T-helper 1 cell treated with Interleukin-12 subunit alpha and Interleukin-12 subunit beta and Interleukin-4 antibody, amounts not matched to agents 30 μg/mL and 1 μg/mL, for 36 hours (primary cell): ENCODE measurements around the gene MX1.

Experiments used
- H3K27ac Mint-ChIP-seq: one replicate; pipeline ENCODE4 v1.8.0; 2021; ENCODE audit warnings: mild to moderate bottlenecking, mixed read lengths
- H3K27me3 Mint-ChIP-seq: one replicate; pipeline ENCODE4 v1.8.0; 2021; ENCODE audit warnings: low read depth, mixed read lengths
- H3K36me3 Mint-ChIP-seq: one replicate; pipeline ENCODE4 v1.8.0; 2021; ENCODE audit warnings: low read depth, mixed read lengths
- H3K4me1 Mint-ChIP-seq: one replicate; pipeline ENCODE4 v1.8.0; 2021; ENCODE audit warnings: low read depth, mixed read lengths
- H3K4me3 Mint-ChIP-seq: one replicate; pipeline ENCODE4 v1.8.0; 2021; ENCODE audit warnings: mild to moderate bottlenecking, moderate library complexity, mixed read lengths
- H3K9me3 Mint-ChIP-seq: one replicate; pipeline ENCODE4 v1.8.0; 2021; ENCODE audit warnings: mixed read lengths

The MX1 gene

GRCh38 chr21:41432562-41433460, 6.8 kb downstream of the MX1 start:
- peaks cover 90% of the 10 kb centered on the region for H3K36me3 Mint-ChIP-seq
- H3K9me3 Mint-ChIP-seq, result peaks cover 13% of the 10 kb centered on the region
- peaks cover 62% of the 10 kb centered on the region for H3K4me1 Mint-ChIP-seq
- no peak overlapping the region for H3K27ac Mint-ChIP-seq
- no peaks in the 10 kb centered on the region for H3K27me3 Mint-ChIP-seq
- H3K4me3 Mint-ChIP-seq, result no peak overlapping the region

- H3K4me1 Mint-ChIP-seq, result peaks cover 58% of the 10 kb centered on the region
Measured at GRCh38 chr21:41433566-41433965, 7.5 kb downstream of the MX1 start.

GRCh38 chr21:41435706-41436105, 9.7 kb downstream of the MX1 start:
- Mint-ChIP-seq H3K9me3 (peaks cover 13% of the 10 kb centered on the region), H3K4me3 (no peak overlapping the region), H3K27me3 (no peaks in the 10 kb centered on the region), H3K4me1 (peaks cover 48% of the 10 kb centered on the region), H3K36me3 (peaks cover 86% of the 10 kb centered on the region), H3K27ac (no peak overlapping the region)

More at GRCh38 chr21:41433566-41433965, 7.5 kb downstream of the MX1 start:
- H3K36me3 Mint-ChIP-seq, result peaks cover 89% of the 10 kb centered on the region
- no peak overlapping the region for H3K4me3 Mint-ChIP-seq
- H3K27ac Mint-ChIP-seq, result no peak overlapping the region
- H3K9me3 Mint-ChIP-seq, result peaks cover 13% of the 10 kb centered on the region
- no peaks in the 10 kb centered on the region for H3K27me3 Mint-ChIP-seq

GRCh38 chr21:41437729-41438128, 11.7 kb downstream of the MX1 start:
- peaks cover 44% of the 10 kb centered on the region for H3K4me1 Mint-ChIP-seq
- peaks cover 13% of the 10 kb centered on the region for H3K9me3 Mint-ChIP-seq
- no peak overlapping the region for H3K27ac Mint-ChIP-seq
- H3K36me3 Mint-ChIP-seq, result peaks cover 82% of the 10 kb centered on the region
- H3K4me3 Mint-ChIP-seq, result no peak overlapping the region
- no peaks in the 10 kb centered on the region for H3K27me3 Mint-ChIP-seq

GRCh38 chr21:41438425-41439113, 12.5 kb downstream of the MX1 start:
- H3K27ac Mint-ChIP-seq, result no peak overlapping the region
- H3K9me3 Mint-ChIP-seq, result peaks cover 13% of the 10 kb centered on the region
- H3K27me3 Mint-ChIP-seq, result no peaks in the 10 kb centered on the region
- H3K36me3 Mint-ChIP-seq, result peaks cover 82% of the 10 kb centered on the region
- peaks cover 39% of the 10 kb centered on the region for H3K4me1 Mint-ChIP-seq
- H3K4me3 Mint-ChIP-seq, result no peak overlapping the region

- Mint-ChIP-seq H3K27me3 (no peaks in the 10 kb centered on the region), H3K4me1 (peaks cover 39% of the 10 kb centered on the region), H3K4me3 (no peak overlapping the region), H3K27ac (no peak overlapping the region), H3K9me3 (peaks cover 13% of the 10 kb centered on the region), H3K36me3 (peaks cover 79% of the 10 kb centered on the region)
Measured at GRCh38 chr21:41439248-41439647, 13.2 kb downstream of the MX1 start.

- H3K36me3 Mint-ChIP-seq, result peaks cover 76% of the 10 kb centered on the region
Measured at GRCh38 chr21:41441546-41441945, 15.5 kb downstream of the MX1 start.

GRCh38 chr21:41442481-41443186, 16.6 kb downstream of the MX1 start:
- peaks cover 19% of the 10 kb centered on the region for H3K4me1 Mint-ChIP-seq
- peaks cover 78% of the 10 kb centered on the region for H3K36me3 Mint-ChIP-seq
- H3K4me3 Mint-ChIP-seq, result no peak overlapping the region
- no peaks in the 10 kb centered on the region for H3K9me3 Mint-ChIP-seq
- no peaks in the 10 kb centered on the region for H3K27me3 Mint-ChIP-seq
- no peak overlapping the region for H3K27ac Mint-ChIP-seq

More at GRCh38 chr21:41441546-41441945, 15.5 kb downstream of the MX1 start:
- no peaks in the 10 kb centered on the region for H3K9me3 Mint-ChIP-seq
- no peak overlapping the region for H3K4me3 Mint-ChIP-seq
- no peak overlapping the region for H3K27ac Mint-ChIP-seq
- peaks cover 24% of the 10 kb centered on the region for H3K4me1 Mint-ChIP-seq
- no peaks in the 10 kb centered on the region for H3K27me3 Mint-ChIP-seq

- H3K9me3 Mint-ChIP-seq, result no peaks in the 10 kb centered on the region
- H3K4me3 Mint-ChIP-seq, result no peak overlapping the region
- H3K4me1 Mint-ChIP-seq, result peaks cover 14% of the 10 kb centered on the region
- peaks cover 75% of the 10 kb centered on the region for H3K36me3 Mint-ChIP-seq
- H3K27me3 Mint-ChIP-seq, result no peaks in the 10 kb centered on the region
- H3K27ac Mint-ChIP-seq, result no peak overlapping the region
Measured at GRCh38 chr21:41443562-41443961, 17.5 kb downstream of the MX1 start.

GRCh38 chr21:41444703-41445464, 18.8 kb downstream of the MX1 start:
- peak overlapping the region; percentile 49 for H3K27ac Mint-ChIP-seq
- H3K9me3 Mint-ChIP-seq, result no peaks in the 10 kb centered on the region
- peaks cover 11% of the 10 kb centered on the region for H3K4me1 Mint-ChIP-seq
- peaks cover 78% of the 10 kb centered on the region for H3K36me3 Mint-ChIP-seq
- no peak overlapping the region for H3K4me3 Mint-ChIP-seq
- no peaks in the 10 kb centered on the region for H3K27me3 Mint-ChIP-seq

- Mint-ChIP-seq H3K4me1 (peaks cover 13% of the 10 kb centered on the region), H3K36me3 (peaks cover 79% of the 10 kb centered on the region), H3K9me3 (no peaks in the 10 kb centered on the region), H3K27ac (peak overlapping the region; percentile 49), H3K27me3 (no peaks in the 10 kb centered on the region), H3K4me3 (no peak overlapping the region)
Measured at GRCh38 chr21:41445465-41445862, 19.4 kb downstream of the MX1 start.

GRCh38 chr21:41446586-41446985, 20.5 kb downstream of the MX1 start:
- H3K27ac Mint-ChIP-seq, result no peak overlapping the region
- H3K9me3 Mint-ChIP-seq, result no peaks in the 10 kb centered on the region
- H3K4me1 Mint-ChIP-seq, result peaks cover 12% of the 10 kb centered on the region
- H3K36me3 Mint-ChIP-seq, result peaks cover 78% of the 10 kb centered on the region
- no peaks in the 10 kb centered on the region for H3K27me3 Mint-ChIP-seq
- no peak overlapping the region for H3K4me3 Mint-ChIP-seq

GRCh38 chr21:41447356-41447755, 21.3 kb downstream of the MX1 start:
- Mint-ChIP-seq H3K4me1 (peaks cover 10% of the 10 kb centered on the region), H3K36me3 (peaks cover 77% of the 10 kb centered on the region), H3K27me3 (no peaks in the 10 kb centered on the region), H3K9me3 (no peaks in the 10 kb centered on the region), H3K27ac (peak overlapping the region; percentile 22), H3K4me3 (no peak overlapping the region)

GRCh38 chr21:41449613-41450012, 23.6 kb downstream of the MX1 start:
- H3K27ac Mint-ChIP-seq, result no peak overlapping the region
- H3K27me3 Mint-ChIP-seq, result no peaks in the 10 kb centered on the region
- H3K9me3 Mint-ChIP-seq, result no peaks in the 10 kb centered on the region
- no peak overlapping the region for H3K4me3 Mint-ChIP-seq
- H3K36me3 Mint-ChIP-seq, result peaks cover 74% of the 10 kb centered on the region
- peaks cover 8% of the 10 kb centered on the region for H3K4me1 Mint-ChIP-seq
